Measurements from ENCODE around the gene BRD9. TPM values are rescaled to one million over a fixed set of nuclear protein-coding genes. Genes with fewer than 3 reads are reported as not detected.
"Not testable (repeated sequence)": the region's sequence is repeated elsewhere in the genome, so short reads cannot be mapped to it uniquely, and the experiment has no call there.

BRD9 gene
- total RNA-seq, 2 donors from 2014 or later: 18.9 to 47.1 TPM

DNA sequence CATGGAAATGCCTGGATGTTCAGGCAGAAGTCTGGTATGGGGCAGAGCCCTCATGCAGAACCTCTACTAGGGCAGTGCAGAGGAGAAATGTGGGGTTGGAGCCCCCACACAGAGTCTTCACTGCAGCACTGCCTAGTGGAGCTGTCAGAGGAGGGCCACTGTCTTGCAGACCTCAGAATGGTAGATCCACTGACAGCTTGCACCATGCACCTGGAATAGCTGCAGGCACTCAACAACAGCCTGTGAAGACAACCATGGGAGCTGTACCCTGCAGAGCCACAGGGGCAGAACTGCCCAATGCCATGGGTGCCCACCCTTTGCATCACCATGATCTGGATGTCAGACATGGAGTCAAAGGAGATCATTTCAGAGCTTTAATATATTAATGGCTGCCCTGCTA, 37.0 kb upstream of the BRD9 start:
- TF ChIP-seq, protein P1, sequence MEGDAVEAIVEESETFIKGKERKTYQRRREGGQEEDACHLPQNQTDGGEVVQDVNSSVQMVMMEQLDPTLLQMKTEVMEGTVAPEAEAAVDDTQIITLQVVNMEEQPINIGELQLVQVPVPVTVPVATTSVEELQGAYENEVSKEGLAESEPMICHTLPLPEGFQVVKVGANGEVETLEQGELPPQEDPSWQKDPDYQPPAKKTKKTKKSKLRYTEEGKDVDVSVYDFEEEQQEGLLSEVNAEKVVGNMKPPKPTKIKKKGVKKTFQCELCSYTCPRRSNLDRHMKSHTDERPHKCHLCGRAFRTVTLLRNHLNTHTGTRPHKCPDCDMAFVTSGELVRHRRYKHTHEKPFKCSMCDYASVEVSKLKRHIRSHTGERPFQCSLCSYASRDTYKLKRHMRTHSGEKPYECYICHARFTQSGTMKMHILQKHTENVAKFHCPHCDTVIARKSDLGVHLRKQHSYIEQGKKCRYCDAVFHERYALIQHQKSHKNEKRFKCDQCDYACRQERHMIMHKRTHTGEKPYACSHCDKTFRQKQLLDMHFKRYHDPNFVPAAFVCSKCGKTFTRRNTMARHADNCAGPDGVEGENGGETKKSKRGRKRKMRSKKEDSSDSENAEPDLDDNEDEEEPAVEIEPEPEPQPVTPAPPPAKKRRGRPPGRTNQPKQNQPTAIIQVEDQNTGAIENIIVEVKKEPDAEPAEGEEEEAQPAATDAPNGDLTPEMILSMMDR (IDR thresholded peaks at IDR 0.05): no peak
- TF ChIP-seq POLR2A (IDR thresholded peaks at IDR 0.05): no peak
- peak in 1 of 4 donors; percentile 6 for DNase-seq
- no peak for ATAC-seq
- Histone ChIP-seq H3K4me3 (no peak overlapping the region), H3K4me1 (peaks cover 13% of the 10 kb centered on the region), H3K27me3 (peaks cover 0 to 7% of the 10 kb centered on the region in 2 donors), H3K27ac (no peak overlapping the region), H3K36me3 (replicated peaks in 1 of 2; ENCODE audit: insufficient read depth in 1 of 2, low read depth in 2 of 2) (no peaks in the 10 kb centered on the region), H3K9me3 (no peaks in the 10 kb centered on the region)
- intact Hi-C loops (cut with DNase I): loop anchor here (5.0 kb wide), 1 partner anchor 213 kb away; no protein-coding TSS in a partner anchor

DNA sequence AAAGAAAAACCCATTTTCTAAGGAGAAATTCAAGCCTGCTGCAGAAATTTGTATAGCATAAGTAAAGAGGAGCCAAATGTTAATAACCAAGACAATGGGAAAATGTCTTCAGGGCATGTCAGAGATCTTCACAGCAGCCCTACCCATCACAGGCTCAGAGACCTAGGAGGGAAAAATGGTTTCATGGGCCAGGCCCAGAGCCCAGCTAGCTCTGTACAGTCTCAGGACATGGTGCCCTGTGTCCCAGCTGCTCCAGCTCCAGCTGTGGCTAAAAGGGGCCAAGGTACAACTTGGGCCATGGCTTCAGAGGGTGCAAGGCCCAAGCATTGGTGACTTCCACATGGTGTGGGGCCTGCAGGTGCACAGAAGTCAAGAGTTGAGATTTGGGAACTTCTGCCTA, 36.6 kb upstream of the BRD9 start:
- not testable (repeated sequence) for H3K9me3 ChIP-seq; H3K4me3 ChIP-seq; ATAC-seq; DNase-seq; H3K27ac ChIP-seq; H3K36me3 ChIP-seq (replicated peaks in 1 of 2; ENCODE audit: insufficient read depth in 1 of 2, low read depth in 2 of 2); H3K27me3 ChIP-seq
- intact Hi-C loops (cut with DNase I): loop anchor here (5.0 kb wide), 1 partner anchor 213 kb away; no protein-coding TSS in a partner anchor
- H3K4me1 ChIP-seq: peaks cover 13% of the 10 kb centered on the region

DNA sequence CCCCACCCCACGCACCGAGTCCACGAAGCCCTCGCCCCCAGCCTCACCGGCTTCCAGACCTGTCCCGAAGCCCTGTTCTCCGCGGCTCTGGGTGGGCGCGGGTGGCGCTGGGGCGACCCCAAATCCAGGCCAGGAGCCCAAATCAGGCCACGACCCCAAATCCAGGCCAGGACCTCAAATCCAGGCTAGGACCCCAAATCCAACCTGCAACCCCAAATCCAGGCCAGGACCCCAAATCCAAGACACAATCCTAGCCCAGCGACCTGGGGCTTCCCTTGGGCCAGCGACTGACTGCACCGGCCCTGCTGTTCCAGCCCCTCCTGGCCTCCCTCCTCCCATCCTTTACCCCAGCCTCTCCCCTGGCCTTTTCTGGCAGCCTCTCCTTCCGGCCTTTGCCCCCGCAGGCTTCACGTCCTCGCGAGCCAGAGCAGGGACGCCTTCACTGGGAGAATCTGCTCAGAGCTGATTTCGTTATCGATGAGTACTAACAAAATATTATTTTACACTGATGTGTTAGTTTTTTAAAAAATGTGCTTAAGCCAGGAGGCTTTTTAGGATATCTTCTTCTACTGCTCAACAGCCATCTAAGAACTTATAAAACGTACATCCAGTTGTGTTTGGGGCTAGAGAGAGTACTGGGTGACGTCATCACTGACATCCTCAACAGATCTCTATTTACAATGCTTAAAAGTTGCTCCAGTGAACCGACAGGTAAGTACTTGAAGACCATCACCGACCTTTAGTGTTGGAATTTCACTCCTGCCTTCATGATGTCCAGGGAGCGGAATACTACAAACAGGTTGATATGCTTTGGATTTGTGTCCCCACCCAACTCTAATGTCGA, 34.8 kb upstream of the BRD9 start:
- H3K27me3 ChIP-seq: peaks cover 0 to 7% of the 10 kb centered on the region in 2 donors
- DNase-seq: peak in 1 of 4 donors; percentile 9
- H3K9me3 ChIP-seq: no peaks in the 10 kb centered on the region
- no peak for ATAC-seq
- TF ChIP-seq, protein P1 (IDR thresholded peaks at IDR 0.05): no peak
- TF ChIP-seq POLR2A (IDR thresholded peaks at IDR 0.05): no peak
- 77 to 86% methylated on average over 22 to 30 of the region's 30 CpGs for WGBS, 2 donors
- intact Hi-C loops (cut with DNase I): loop anchor here (5.0 kb wide), 1 partner anchor 215 kb away; no protein-coding TSS in a partner anchor
- no peak overlapping the region for H3K4me3 ChIP-seq
- H3K27ac ChIP-seq: no peak overlapping the region
- no peaks in the 10 kb centered on the region for H3K36me3 ChIP-seq (replicated peaks in 1 of 2; ENCODE audit: insufficient read depth in 1 of 2, low read depth in 2 of 2)
- H3K4me1 ChIP-seq: peaks cover 20% of the 10 kb centered on the region

DNA sequence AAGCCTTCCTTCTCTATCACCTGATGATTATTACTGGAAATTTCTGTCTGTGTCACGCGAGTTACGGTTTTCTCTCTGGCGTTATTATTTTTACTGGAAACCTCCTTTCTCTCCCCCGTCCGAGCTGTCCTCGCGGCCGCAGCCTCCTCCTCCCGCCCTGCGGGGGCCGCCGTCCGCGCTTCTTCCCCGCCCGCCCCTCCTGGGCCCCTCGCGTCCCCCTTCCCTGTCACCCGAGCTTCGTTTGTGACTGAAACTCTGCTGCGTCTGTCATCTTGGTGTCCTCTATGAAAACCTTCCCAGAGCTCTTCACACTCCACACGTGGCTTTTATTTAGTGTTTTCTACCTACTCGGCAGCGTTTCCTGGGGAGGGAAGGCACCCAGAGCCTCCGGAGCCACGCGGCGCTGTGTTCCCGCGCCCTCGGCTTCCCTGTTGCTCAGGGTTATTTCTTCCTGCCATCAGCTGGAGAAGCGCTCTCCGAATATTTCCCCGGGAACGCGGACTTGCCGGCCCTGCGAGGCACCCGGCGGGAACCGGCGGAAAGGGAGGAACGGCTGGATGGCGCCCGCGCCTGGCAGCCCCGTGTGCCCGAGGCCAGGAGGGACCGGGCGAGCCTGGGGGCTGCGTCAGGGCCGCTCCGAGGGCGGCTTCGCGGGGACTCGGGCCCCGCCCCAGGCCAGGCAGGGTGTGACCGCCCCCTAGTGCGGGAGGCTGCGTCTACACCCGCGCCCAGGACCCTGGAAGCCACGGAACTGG, 34.0 kb upstream of the BRD9 start:
- ATAC-seq: peak; percentile 79
- WGBS, 2 donors: 5 to 6% methylated on average over 48 to 63 of the region's 65 CpGs
- H3K36me3 ChIP-seq (replicated peaks in 1 of 2; ENCODE audit: insufficient read depth in 1 of 2, low read depth in 2 of 2): no peaks in the 10 kb centered on the region
- peak in 3 of 4 donors; percentile 33 to 51 (median 45) for DNase-seq
- peak in 2 of 3 donors; percentile 26 to 33 for TF ChIP-seq POLR2A (IDR thresholded peaks at IDR 0.05)
- TF ChIP-seq, protein P1 (IDR thresholded peaks at IDR 0.05): peak in 6 of 7 experiments; percentile 20 to 47 (median 36)
- H3K4me3 ChIP-seq: no peak overlapping the region
- H3K9me3 ChIP-seq: no peaks in the 10 kb centered on the region
- intact Hi-C loops (cut with DNase I): loop anchor here (5.0 kb wide), 1 partner anchor 216 kb away; no protein-coding TSS in a partner anchor
- H3K27me3 ChIP-seq: peaks cover 0 to 7% of the 10 kb centered on the region in 2 donors
- H3K27ac ChIP-seq: peak overlapping the region in 2 of 4 donors; percentile 21 to 45
- H3K4me1 ChIP-seq: peaks cover 20% of the 10 kb centered on the region

DNA sequence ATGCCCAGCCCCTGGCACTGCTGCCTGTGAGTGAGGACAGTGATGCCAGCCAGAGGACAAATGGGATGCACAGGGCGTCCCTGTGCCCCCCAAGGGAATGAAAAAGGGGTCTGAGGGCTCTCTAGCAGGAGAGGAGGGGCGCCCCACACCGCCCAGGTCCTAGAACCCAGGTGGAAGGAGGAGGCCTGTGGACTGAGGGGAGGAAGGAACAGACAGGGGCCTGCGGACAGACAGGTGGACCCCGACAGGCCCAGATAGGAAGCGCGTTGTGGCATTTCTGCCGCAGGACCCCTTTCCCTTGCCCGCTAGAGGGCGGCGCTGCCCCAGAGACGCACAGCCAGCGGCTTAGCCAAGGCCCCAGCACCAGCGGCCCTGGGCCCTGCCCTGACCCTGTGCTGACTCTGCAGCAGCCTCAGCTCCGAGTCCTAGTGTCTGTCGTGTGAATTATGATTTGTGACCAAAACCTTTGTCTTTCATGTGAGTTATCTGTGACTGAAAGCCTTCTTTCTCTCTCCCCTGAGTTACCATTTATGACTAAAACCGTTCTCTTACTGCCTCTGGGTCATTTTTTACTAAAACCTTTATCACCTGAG, 30.8 kb upstream of the BRD9 start:
- 11 to 16% methylated on average over 16 to 17 of the region's 17 CpGs for whole genome bisulfite sequencing, 2 donors
- Histone ChIP-seq H3K36me3 (replicated peaks in 1 of 2; ENCODE audit: insufficient read depth in 1 of 2, low read depth in 2 of 2) (no peaks in the 10 kb centered on the region), H3K9me3 (no peaks in the 10 kb centered on the region), H3K4me3 (no peak overlapping the region), H3K4me1 (peaks cover 29% of the 10 kb centered on the region), H3K27me3 (peaks cover 0 to 7% of the 10 kb centered on the region in 2 donors), H3K27ac (no peak overlapping the region)
- DNase-seq (peak; percentile 82 to 87 (median 84)), ATAC-seq (peak; percentile 79)
- TF ChIP-seq, protein P1 (IDR thresholded peaks at IDR 0.05): peak; percentile 71 to 91 (median 87)
- TF ChIP-seq POLR2A (IDR thresholded peaks at IDR 0.05): no peak
- intact Hi-C loops (cut with DNase I): no loop called here

Data from body of pancreas (tissue), 4 donors.